ENCODE measurements around the gene ADAMTS7. TPM values are rescaled to one million over a fixed set of nuclear protein-coding genes. Genes with fewer than 3 reads are reported as not detected.
"Not testable (repeated sequence)": the region's sequence is repeated elsewhere in the genome, so short reads cannot be mapped to it uniquely, and the experiment has no call there.

Gene ADAMTS7
- total and polyA plus RNA-seq, 7 experiments from 2014 or later = 1.5 TPM; not detected in 6

DNA sequence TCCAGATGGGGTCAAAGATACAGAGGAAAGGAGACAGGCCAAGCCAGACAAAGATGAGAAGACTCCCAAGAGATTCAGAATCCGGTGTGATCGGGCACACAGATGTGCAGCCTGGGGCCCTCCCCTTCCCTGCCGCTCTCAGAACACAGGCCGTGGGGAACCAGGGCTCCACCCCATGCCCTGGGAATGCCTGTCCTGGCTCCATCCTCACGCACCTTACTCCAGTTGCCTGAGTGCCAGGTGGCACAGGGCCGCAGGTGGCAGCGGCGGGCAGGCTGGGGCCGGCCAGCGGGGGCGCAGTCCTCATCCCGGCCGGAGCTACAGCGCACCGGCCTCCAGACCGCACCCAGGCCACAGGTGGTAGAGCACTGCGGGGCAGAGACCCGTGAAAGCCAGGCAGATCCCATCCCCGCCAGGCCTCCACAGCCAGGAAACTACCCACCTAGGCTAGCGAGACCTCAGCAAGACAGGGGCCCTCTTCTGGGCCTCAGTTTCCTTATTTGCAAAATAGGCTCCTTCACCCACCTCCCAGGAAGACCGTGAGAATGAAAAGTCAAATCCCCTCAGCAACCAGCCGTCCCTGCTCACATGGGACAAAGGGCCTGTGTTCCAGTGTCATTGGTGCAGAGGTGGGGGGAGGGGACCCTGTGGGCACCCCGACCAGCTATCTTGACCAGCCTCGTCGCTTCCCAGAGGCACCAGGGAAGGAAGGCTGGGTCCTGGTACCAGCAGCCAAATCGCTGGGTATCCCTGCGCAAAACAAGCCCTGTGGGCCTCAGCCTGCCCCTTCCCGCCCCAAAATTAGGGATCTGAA is 46.7 kb downstream of the ADAMTS7 start:
- ATAC-seq; DNase-seq; H3K27me3 ChIP-seq (ENCODE audit: control insufficient read depth in 2 of 2, insufficient read depth in 2 of 2, low read length in 2 of 2); H3K36me3 Mint-ChIP-seq; H3K4me3 ChIP-seq (ENCODE audit: low read length); H3K9me3 ChIP-seq (ENCODE audit: control insufficient read depth in 2 of 3, low read length in 3 of 3); H3K27ac ChIP-seq (ENCODE audit: low read depth, low read length); H3K27me3 Mint-ChIP-seq; H3K4me3 Mint-ChIP-seq; H3K9me3 Mint-ChIP-seq; H3K27ac Mint-ChIP-seq; H3K36me3 ChIP-seq (ENCODE audit: control insufficient read depth in 2 of 3, insufficient read depth in 3 of 3, low read length in 3 of 3); CTCF ChIA-PET; POLR2A ChIA-PET: not testable (repeated sequence)
- H3K4me1 Mint-ChIP-seq = peaks cover 9 to 29% (median 19%) of the 10 kb centered on the region in 7 donors
- intact Hi-C loops (cut with micrococcal nuclease) = loop anchor here in 1 of 2 donors (5.0 kb wide), 1 partner anchor 327 kb away; the partner anchor contains the start of gene IREB2
- H3K4me1 ChIP-seq (ENCODE audit: control insufficient read depth in 2 of 2, insufficient read depth in 2 of 2, low read length in 2 of 2) = peaks cover 15 to 22% of the 10 kb centered on the region in 2 donors

GRCh38 chr15:78763796-78764241 is 47.4 kb downstream of the ADAMTS7 start:
- ATAC-seq (no peak), DNase-seq (no peak)
- Histone ChIP-seq H3K27ac (ENCODE audit: low read depth, low read length) (no peak overlapping the region), H3K4me3 (ENCODE audit: low read length) (no peak overlapping the region), H3K4me1 (ENCODE audit: control insufficient read depth in 2 of 2, insufficient read depth in 2 of 2, low read length in 2 of 2) (peaks cover 15 to 22% of the 10 kb centered on the region in 2 donors), H3K9me3 (ENCODE audit: control insufficient read depth in 2 of 3, low read length in 3 of 3) (no peaks in the 10 kb centered on the region), H3K36me3 (ENCODE audit: control insufficient read depth in 2 of 3, insufficient read depth in 3 of 3, low read length in 3 of 3) (no peaks in the 10 kb centered on the region), H3K27me3 (ENCODE audit: control insufficient read depth in 2 of 2, insufficient read depth in 2 of 2, low read length in 2 of 2) (no peaks in the 10 kb centered on the region)
- Mint-ChIP-seq H3K27ac (peak overlapping the region in 2 of 9 donors; percentile 38 to 72), H3K4me3 (peak overlapping the region in 1 of 10 donors; percentile 60), H3K27me3 (no peaks in the 10 kb centered on the region), H3K4me1 (peaks cover 9 to 29% (median 21%) of the 10 kb centered on the region in 7 donors), H3K9me3 (no peaks in the 10 kb centered on the region), H3K36me3 (no peaks in the 10 kb centered on the region)
- ChIA-PET POLR2A (no interaction called here), CTCF (interaction anchor here (1.1 kb wide), 1 partner anchor 536 kb away, joined by 4 read pairs; no protein-coding TSS in a partner anchor)
- intact Hi-C loops (cut with micrococcal nuclease) = loop anchor here in 1 of 2 donors (5.0 kb wide), 1 partner anchor 327 kb away; the partner anchor contains the start of gene IREB2

- Histone ChIP-seq H3K9me3 (ENCODE audit: control insufficient read depth in 2 of 3, low read length in 3 of 3) (no peaks in the 10 kb centered on the region), H3K4me3 (ENCODE audit: low read length) (no peak overlapping the region), H3K27me3 (ENCODE audit: control insufficient read depth in 2 of 2, insufficient read depth in 2 of 2, low read length in 2 of 2) (no peaks in the 10 kb centered on the region), H3K27ac (ENCODE audit: low read depth, low read length) (no peak overlapping the region), H3K36me3 (ENCODE audit: control insufficient read depth in 2 of 3, insufficient read depth in 3 of 3, low read length in 3 of 3) (no peaks in the 10 kb centered on the region), H3K4me1 (ENCODE audit: control insufficient read depth in 2 of 2, insufficient read depth in 2 of 2, low read length in 2 of 2) (peaks cover 15 to 22% of the 10 kb centered on the region in 2 donors)
- peaks cover 9 to 29% (median 21%) of the 10 kb centered on the region in 7 donors for H3K4me1 Mint-ChIP-seq
- H3K27me3 Mint-ChIP-seq = no peaks in the 10 kb centered on the region
- ChIA-PET CTCF (interaction anchor here (1.1 kb wide), 1 partner anchor 535 kb away, joined by 4 read pairs; no protein-coding TSS in a partner anchor), POLR2A (interaction anchor here (2.1 kb wide), 1 partner anchor 110 kb away, joined by 12 read pairs; the partner anchor contains the start of gene MORF4L1)
- DNase-seq (no peak), ATAC-seq (no peak)
- peak overlapping the region in 4 of 10 donors; percentile 7 to 60 (median 34) for H3K4me3 Mint-ChIP-seq
- H3K27ac Mint-ChIP-seq = peak overlapping the region in 8 of 9 donors; percentile 8 to 83 (median 66)
- intact Hi-C loops (cut with micrococcal nuclease) = loop anchor here in 1 of 2 donors (5.0 kb wide), 1 partner anchor 326 kb away; the partner anchor contains the start of gene IREB2
- no peaks in the 10 kb centered on the region for H3K9me3 Mint-ChIP-seq
- H3K36me3 Mint-ChIP-seq = no peaks in the 10 kb centered on the region
These were observed 48.1 kb downstream of the ADAMTS7 start for GRCh38 chr15:78762985-78763795.

- ChIA-PET POLR2A (interaction anchor here (2.1 kb wide), 1 partner anchor 110 kb away, joined by 12 read pairs; the partner anchor contains the start of gene MORF4L1), CTCF (interaction anchor here (1.1 kb wide), 1 partner anchor 534 kb away, joined by 4 read pairs; no protein-coding TSS in a partner anchor)
- H3K36me3 Mint-ChIP-seq; DNase-seq; ATAC-seq; H3K27me3 ChIP-seq (ENCODE audit: control insufficient read depth in 2 of 2, insufficient read depth in 2 of 2, low read length in 2 of 2); H3K27me3 Mint-ChIP-seq; H3K9me3 ChIP-seq (ENCODE audit: control insufficient read depth in 2 of 3, low read length in 3 of 3); H3K36me3 ChIP-seq (ENCODE audit: control insufficient read depth in 2 of 3, insufficient read depth in 3 of 3, low read length in 3 of 3); H3K9me3 Mint-ChIP-seq: not testable (repeated sequence)
- H3K27ac ChIP-seq (ENCODE audit: low read depth, low read length) = peak overlapping the region; percentile 67
- H3K4me1 Mint-ChIP-seq = peaks cover 9 to 30% (median 21%) of the 10 kb centered on the region in 7 donors
- intact Hi-C loops (cut with micrococcal nuclease) = loop anchor here in 1 of 2 donors (5.0 kb wide), 1 partner anchor 325 kb away; the partner anchor contains the start of gene IREB2
- H3K4me3 ChIP-seq (ENCODE audit: low read length) = peak overlapping the region; percentile 73
- H3K27ac Mint-ChIP-seq = peak overlapping the region in 6 of 9 donors; percentile 48 to 92 (median 88)
- peaks cover 15 to 22% of the 10 kb centered on the region in 2 donors for H3K4me1 ChIP-seq (ENCODE audit: control insufficient read depth in 2 of 2, insufficient read depth in 2 of 2, low read length in 2 of 2)
- H3K4me3 Mint-ChIP-seq = peak overlapping the region in 1 of 10 donors; percentile 74
These were observed 48.8 kb downstream of the ADAMTS7 start for GRCh38 chr15:78762386-78762961.

DNA sequence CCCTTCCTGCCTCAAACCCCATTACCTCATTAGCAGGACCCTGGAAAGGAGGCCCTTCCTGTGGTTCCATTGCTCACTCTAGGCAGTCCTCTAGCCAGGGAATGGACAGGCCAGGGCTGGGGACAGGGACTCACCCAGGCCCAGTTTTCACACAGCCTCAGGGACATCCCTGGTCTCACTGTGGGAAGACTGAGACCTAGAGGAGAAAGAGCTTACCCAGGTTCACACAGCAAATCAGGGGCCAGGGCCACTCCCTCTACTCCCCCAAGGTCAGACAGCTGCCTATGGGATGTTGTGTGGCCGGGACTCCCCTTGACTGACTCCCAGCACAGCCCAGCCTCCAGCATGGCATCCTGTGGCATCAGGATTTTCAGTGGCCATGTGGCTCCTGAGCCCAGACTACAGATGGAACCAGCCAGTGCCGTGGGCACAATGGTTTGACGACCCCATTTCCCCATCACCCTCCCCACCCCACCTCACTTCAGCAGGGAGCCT is 49.3 kb downstream of the ADAMTS7 start:
- Mint-ChIP-seq H3K27ac (peak overlapping the region; percentile 84 to 93 (median 90)), H3K9me3 (no peaks in the 10 kb centered on the region), H3K4me1 (peaks cover 9 to 35% (median 27%) of the 10 kb centered on the region in 7 donors), H3K27me3 (no peaks in the 10 kb centered on the region), H3K4me3 (peak overlapping the region; percentile 44 to 76 (median 72)), H3K36me3 (no peaks in the 10 kb centered on the region)
- Histone ChIP-seq H3K9me3 (ENCODE audit: control insufficient read depth in 2 of 3, low read length in 3 of 3) (no peaks in the 10 kb centered on the region), H3K4me1 (ENCODE audit: control insufficient read depth in 2 of 2, insufficient read depth in 2 of 2, low read length in 2 of 2) (peaks cover 15 to 22% of the 10 kb centered on the region in 2 donors), H3K36me3 (ENCODE audit: control insufficient read depth in 2 of 3, insufficient read depth in 3 of 3, low read length in 3 of 3) (no peaks in the 10 kb centered on the region), H3K27ac (ENCODE audit: low read depth, low read length) (peak overlapping the region; percentile 67), H3K4me3 (ENCODE audit: low read length) (peak overlapping the region; percentile 73), H3K27me3 (ENCODE audit: control insufficient read depth in 2 of 2, insufficient read depth in 2 of 2, low read length in 2 of 2) (no peaks in the 10 kb centered on the region)
- DNase-seq (no peak), ATAC-seq (no peak)
- ChIA-PET POLR2A (interaction anchor here (1.5 to 2.1 kb wide), 2 partner anchors 111 to 496 kb away, joined by 3 to 12 read pairs; partner anchors contain the start of gene MORF4L1), CTCF (no interaction called here)
- intact Hi-C loops (cut with micrococcal nuclease) = loop anchor here (1.0 to 5.0 kb wide), 3 partner anchors 49 to 325 kb away; partner anchors contain the start of genes ADAMTS7 (in 1 of the 2) and IREB2 (in 1 of the 2)

All from naive thymus-derived CD4-positive, alpha-beta T cell (primary cell).